H1 (cell line): ENCODE results near the gene SLC10A2. TPM values are rescaled to one million over a fixed set of nuclear protein-coding genes. Genes with fewer than 3 reads are reported as not detected.

Source experiments
- CTCF ChIA-PET: fragments of 300-600 bp; sonication (Branson Sonifier 250); formaldehyde crosslinking; loops from one replicate; lab custom pipeline; 2021; ENCODE audit not compliant: partially characterized antibody; lab: Charles Lee
- POLR2A ChIA-PET: fragments of 300-600 bp; sonication (Branson Sonifier 250); formaldehyde crosslinking; loops from one replicate; lab custom pipeline; 2021; ENCODE audit warnings: inconsistent platforms; ENCODE audit not compliant: partially characterized antibody; lab: Charles Lee
- DNase-seq, 2 experiments: peaks; one replicate each; pipeline versions ENCODE4 v3.0.0 to v3.0.0-alpha.2; 2010 to 2022; ENCODE audit warnings: low spot score in 2 of 2, low read depth in 1 of 2, mixed read lengths in 1 of 2
- FAIRE-seq: peaks from 2 replicates; lab custom pipeline; 2011; peaks lifted over from hg19 to GRCh38; lab: Jason Lieb, UNC
- H2AFZ ChIP-seq: 2 replicates; pipeline ENCODE4 v1.8.1; 2012; ENCODE audit warnings: low read length, inconsistent platforms
- H2AK5ac ChIP-seq: 2 replicates; pipeline ENCODE4 v1.6.1; 2013; ENCODE audit warnings: low read depth, low read length
- H2BK120ac ChIP-seq: replicated peaks from 2 replicates; pipeline ENCODE3; 2013; ENCODE audit warnings: low read depth, low read length, inconsistent platforms
- H2BK12ac ChIP-seq: 2 replicates; pipeline ENCODE4 v1.6.1; 2013; ENCODE audit warnings: low read depth, low read length
- H2BK15ac ChIP-seq: 2 replicates; pipeline ENCODE4 v1.6.1; 2013; ENCODE audit warnings: low read length
- H2BK20ac ChIP-seq: 2 replicates; pipeline ENCODE4 v1.6.1; 2013; ENCODE audit warnings: low read length
- H2BK5ac ChIP-seq: 2 replicates; pipeline ENCODE4 v1.6.1; 2013; ENCODE audit warnings: low read depth, low read length
- H3K14ac ChIP-seq: 2 replicates; pipeline ENCODE4 v1.6.1; 2013; ENCODE audit warnings: inconsistent platforms; ENCODE audit not compliant: insufficient read length
- H3K18ac ChIP-seq: 2 replicates; pipeline ENCODE4 v1.6.1; 2013; ENCODE audit warnings: low read length; ENCODE audit errors: extremely low read depth
- H3K23ac ChIP-seq: 2 replicates; pipeline ENCODE4 v1.6.1; 2013; ENCODE audit warnings: inconsistent platforms; ENCODE audit not compliant: insufficient read length
- H3K23me2 ChIP-seq: 2 replicates; pipeline ENCODE4 v1.6.1; 2013; ENCODE audit warnings: low read depth, low read length
- H3K27ac ChIP-seq: 2 replicates; pipeline ENCODE4 v1.6.1; 2011; ENCODE audit warnings: low read depth, low read length, inconsistent platforms
- H3K27me3 ChIP-seq, 4 experiments: replicated peaks in 1 of 4; 1 replicate in 1 of 4; 2 replicates in 3 of 4; pipeline versions ENCODE4 v1.6.1 to v1.8.1; 2011 to 2013; ENCODE audit warnings: low read length in 3 of 4, mild to moderate bottlenecking in 3 of 4, inconsistent platforms in 2 of 4, mixed read lengths in 2 of 4, moderate library complexity in 1 of 4; ENCODE audit not compliant: control insufficient read depth in 3 of 4, insufficient read depth in 3 of 4; ENCODE audit errors: extremely low read depth in 1 of 4
- H3K36me3 ChIP-seq, 4 experiments: 2 replicates each; pipeline versions ENCODE4 v1.6.1 to v1.8.1; 2011 to 2013; ENCODE audit warnings: mild to moderate bottlenecking in 4 of 4, low read length in 3 of 4, moderate library complexity in 2 of 4, control low read depth in 1 of 4, inconsistent platforms in 1 of 4; ENCODE audit not compliant: insufficient read depth in 4 of 4, control insufficient read depth in 2 of 4
- H3K4ac ChIP-seq: replicated peaks from 2 replicates; pipeline ENCODE3; 2013; ENCODE audit warnings: low read length, low read depth, mixed read lengths, inconsistent platforms; ENCODE audit not compliant: insufficient read length
- H3K4me1 ChIP-seq, 4 experiments: replicated peaks in 1 of 4; 1 replicate in 1 of 4; 2 replicates in 3 of 4; pipeline versions ENCODE4 v1.6.1 to v1.8.1; 2011 to 2013; ENCODE audit warnings: low read length in 3 of 4, inconsistent platforms in 2 of 4, mixed read lengths in 1 of 4; ENCODE audit not compliant: insufficient read depth in 4 of 4, control insufficient read depth in 3 of 4
- H3K4me2 ChIP-seq, 2 experiments: 2 replicates each; pipeline versions ENCODE4 v1.6.1 to v1.8.1; 2011 to 2013; ENCODE audit warnings: low read depth in 2 of 2, low read length in 2 of 2, control low read depth in 1 of 2, inconsistent platforms in 1 of 2, mild to moderate bottlenecking in 1 of 2; ENCODE audit not compliant: insufficient read depth in 1 of 2
- H3K4me3 ChIP-seq, 4 experiments: fragments of 200-600, 300-600 bp in 1 of 4; sonication (generic), shearing (Covaris generic), sonication (Bioruptor Twin) in 1 of 4; 2 replicates each; pipeline versions ENCODE4 v1.5.1 to v1.8.1; 2011 to 2016; ENCODE audit warnings: low read length in 4 of 4, low read depth in 3 of 4, control low read depth in 2 of 4, inconsistent platforms in 2 of 4, mild to moderate bottlenecking in 2 of 4, mixed read lengths in 1 of 4, moderate library complexity in 1 of 4; ENCODE audit not compliant: insufficient read depth in 2 of 4; ENCODE audit errors: extremely low read depth in 1 of 4
- H3K56ac ChIP-seq: replicated peaks from 2 replicates; pipeline ENCODE3; 2013; ENCODE audit warnings: low read depth, mild to moderate bottlenecking, mixed read lengths, low read length, inconsistent platforms; ENCODE audit not compliant: insufficient read length
- H3K79me1 ChIP-seq: 2 replicates; pipeline ENCODE4 v1.6.1; 2013; ENCODE audit warnings: low read depth, low read length, control low read depth
- H3K79me2 ChIP-seq, 2 experiments: 2 replicates each; pipeline versions ENCODE4 v1.6.1 to v1.8.1; 2012 to 2013; ENCODE audit warnings: low read length in 2 of 2, mild to moderate bottlenecking in 2 of 2, inconsistent platforms in 1 of 2; ENCODE audit not compliant: insufficient read depth in 2 of 2, control insufficient read depth in 1 of 2
- H3K9ac ChIP-seq, 4 experiments: replicated peaks in 1 of 4; 1 replicate in 1 of 4; 2 replicates in 3 of 4; pipeline versions ENCODE4 v1.6.1 to v1.8.1; 2011 to 2013; ENCODE audit warnings: low read depth in 3 of 4, low read length in 3 of 4, control low read depth in 2 of 4, mild to moderate bottlenecking in 2 of 4, moderate library complexity in 2 of 4, inconsistent platforms in 1 of 4; ENCODE audit errors: extremely low read depth in 1 of 4
- H3K9me3 ChIP-seq, 2 experiments: 2 replicates each; pipeline versions ENCODE4 v1.6.1 to v1.8.1; 2012 to 2013; ENCODE audit warnings: mild to moderate bottlenecking in 2 of 2, moderate library complexity in 2 of 2, control low read depth in 1 of 2, inconsistent platforms in 1 of 2, low read depth in 1 of 2, low read length in 1 of 2, mixed read lengths in 1 of 2; ENCODE audit not compliant: insufficient read depth in 2 of 2
- H4K20me1 ChIP-seq, 2 experiments: replicated peaks in 1 of 2; 2 replicates each; pipeline versions ENCODE3 to v1.8.1; 2011 to 2013; ENCODE audit warnings: inconsistent platforms in 2 of 2, low read length in 2 of 2, mild to moderate bottlenecking in 1 of 2; ENCODE audit not compliant: insufficient read depth in 2 of 2, control insufficient read depth in 1 of 2
- H4K5ac ChIP-seq: 2 replicates; pipeline ENCODE4 v1.6.1; 2013; ENCODE audit warnings: low read length, low read depth, mixed read lengths, inconsistent platforms; ENCODE audit not compliant: insufficient read length
- H4K8ac ChIP-seq: 2 replicates; pipeline ENCODE4 v1.8.0; 2013; ENCODE audit warnings: mild to moderate bottlenecking, moderate library complexity, low read length, inconsistent platforms; ENCODE audit not compliant: insufficient read depth; ENCODE audit errors: extremely low read depth
- H4K91ac ChIP-seq: replicated peaks from 2 replicates; pipeline ENCODE3; 2013; ENCODE audit warnings: low read length, mixed read lengths, inconsistent platforms; ENCODE audit not compliant: insufficient read length
- CEBPB ChIP-seq: IDR thresholded peaks from 2 replicates; pipeline ENCODE4 v1.6.1; 2012; ENCODE audit warnings: low read depth, low read length
- WGBS, 2 experiments: shearing (Covaris generic) in 1 of 2; methylation state at CpG; one replicate each; pipeline versions ENCODE4 v1.1.6 to v1.1.7; 2013 to 2015; ENCODE audit warnings: low lambda C conversion rate in 2 of 2, mixed read lengths in 2 of 2, inconsistent platforms in 1 of 2, low coverage in 1 of 2, missing lambda C conversion rate in 1 of 2; ENCODE audit not compliant: insufficient replicate concordance in 2 of 2, insufficient coverage in 1 of 2, insufficient read length in 1 of 2; ENCODE audit errors: extremely low coverage in 1 of 2, missing lambda C conversion rate in 1 of 2; 5-methylcytosine and 5-hydroxymethylcytosine counted together
- polyA plus RNA-seq, 7 experiments: library from polyadenylated mRNA; depleted of rRNA in 3 of 7; stranded (reverse) in 5 of 7; unstranded in 2 of 7; fragments of >200 nt in 5 of 7; fragments of 200-250 nt in 2 of 7; gene quantifications; 1 replicate in 5 of 7; 2 replicates in 1 of 7; 4 replicates in 1 of 7; pipeline versions ENCODE4 v1.2.1 to v1.2.3, GENCODE V29; 2011 to 2013; ENCODE audit warnings: missing spikeins in 2 of 7, mixed read lengths in 2 of 7
- total RNA-seq: library from RNA; stranded (reverse); fragmentation: NEBNext Ultra II Directional; extraction: Animal tissue kit (Norgen Biotek cat#: 25700); gene quantifications from 2 replicates; pipeline ENCODE4 v1.2.1, GENCODE V29; 2021
- TF ChIP-seq, protein P1 (sequence below): IDR thresholded peaks from 2 replicates; pipeline ENCODE4 v1.6.1; 2011; ENCODE audit warnings: low read length, improper control_type of control experiment

The SLC10A2 gene
- total and polyA plus RNA-seq, 2 of the 8 experiments (the other 6 are each of a cell fraction or from before 2014, with no cell fraction given) = not detected

- WGBS, 2 experiments = 95% methylated on average over 4 of the region's 4 CpGs; no CpG with 5 or more reads in 1 of the 2 experiments
- POLR2A ChIA-PET = no interaction called here
- Histone ChIP-seq H3K36me3 (no peaks in the 10 kb centered on the region), H3K18ac (no peak overlapping the region), H2BK12ac (no peak overlapping the region), H3K27ac (no peak overlapping the region), H3K56ac (no peak overlapping the region), H3K27me3 (no peaks in the 10 kb centered on the region), H3K14ac (no peak overlapping the region), H2BK20ac (no peak overlapping the region), H3K4me3 (no peak overlapping the region), H3K23ac (no peak overlapping the region), H2AFZ (no peak overlapping the region), H3K23me2 (no peaks in the 10 kb centered on the region), H3K4me2 (no peak overlapping the region), H2BK5ac (no peak overlapping the region), H2AK5ac (no peak overlapping the region), H2BK120ac (no peak overlapping the region), H4K91ac (no peak overlapping the region), H3K4me1 (peaks cover 4 to 22% (median 13%) of the 10 kb centered on the region in 4 experiments), H3K79me1 (no peaks in the 10 kb centered on the region), H3K9ac (no peak overlapping the region), H4K20me1 (no peaks in the 10 kb centered on the region), H3K79me2 (no peaks in the 10 kb centered on the region), H2BK15ac (no peak overlapping the region), H4K5ac (no peak overlapping the region), H4K8ac (no peak overlapping the region), H3K4ac (no peak overlapping the region), H3K9me3 (no peaks in the 10 kb centered on the region)
- no peak for DNase-seq
- FAIRE-seq = no peak
- CTCF ChIA-PET = no interaction called here
- TF ChIP-seq CEBPB = peak; percentile 82; the same call in 1 of the 2 replicates
- TF ChIP-seq, protein P1, sequence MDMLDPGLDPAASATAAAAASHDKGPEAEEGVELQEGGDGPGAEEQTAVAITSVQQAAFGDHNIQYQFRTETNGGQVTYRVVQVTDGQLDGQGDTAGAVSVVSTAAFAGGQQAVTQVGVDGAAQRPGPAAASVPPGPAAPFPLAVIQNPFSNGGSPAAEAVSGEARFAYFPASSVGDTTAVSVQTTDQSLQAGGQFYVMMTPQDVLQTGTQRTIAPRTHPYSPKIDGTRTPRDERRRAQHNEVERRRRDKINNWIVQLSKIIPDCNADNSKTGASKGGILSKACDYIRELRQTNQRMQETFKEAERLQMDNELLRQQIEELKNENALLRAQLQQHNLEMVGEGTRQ = no peak
Measured at GRCh38 chr13:103063376-103063775, 2.8 kb downstream of the SLC10A2 start.
